Natural killer cell (primary cell): Measurements from ENCODE around the gene SOX11. TPM values are rescaled to one million over a fixed set of nuclear protein-coding genes. Genes with fewer than 3 reads are reported as not detected.

ENCODE experiments used
- ATAC-seq, 3 donors: fragments of 150-1000 bp in 2 of 3; fragments of 200-7000 bp in 1 of 3; cut with Tn5 transposase; 1 replicate in 1 of 3; 2 replicates in 2 of 3; pipeline ENCODE4 v1.10.0; 2021; ENCODE audit warnings: mild to moderate bottlenecking in 2 of 3, moderate library complexity in 2 of 3
- DNase-seq, 2 donors: peaks; one replicate each; pipeline versions ENCODE4 v3.0.0 to v3.0.0-alpha.2; 2013 to 2021; ENCODE audit warnings: mixed read lengths in 1 of 2
- H3K27ac ChIP-seq: one replicate; pipeline ENCODE4 v1.5.1; 2013; ENCODE audit warnings: mild to moderate bottlenecking, low read length
- H3K27me3 ChIP-seq: one replicate; pipeline ENCODE4 v1.6.1; 2013; ENCODE audit warnings: low read length; ENCODE audit not compliant: control insufficient read depth, insufficient read depth
- H3K36me3 ChIP-seq: one replicate; pipeline ENCODE4 v1.6.1; 2013; ENCODE audit warnings: low read length; ENCODE audit not compliant: control insufficient read depth, insufficient read depth
- H3K4me1 ChIP-seq: one replicate; pipeline ENCODE4 v1.6.1; 2013; ENCODE audit warnings: low read length; ENCODE audit not compliant: control insufficient read depth, insufficient read depth
- H3K4me3 ChIP-seq: one replicate; pipeline ENCODE4 v1.5.1; 2013; ENCODE audit warnings: low read length
- H3K9me3 ChIP-seq: one replicate; pipeline ENCODE4 v1.6.1; 2013; ENCODE audit warnings: low read length; ENCODE audit not compliant: control insufficient read depth, insufficient read depth
- H3K27ac Mint-ChIP-seq, 2 donors: one replicate each; pipeline ENCODE4 v1.8.0; 2022; ENCODE audit warnings: mild to moderate bottlenecking in 2 of 2, mixed read lengths in 2 of 2, moderate library complexity in 1 of 2
- H3K27me3 Mint-ChIP-seq, 2 donors: one replicate each; pipeline ENCODE4 v1.8.0; 2022; ENCODE audit warnings: low read depth in 2 of 2, mixed read lengths in 2 of 2
- H3K36me3 Mint-ChIP-seq: one replicate; pipeline ENCODE4 v1.8.0; 2022; ENCODE audit warnings: mixed read lengths
- H3K4me1 Mint-ChIP-seq, 2 donors: one replicate each; pipeline ENCODE4 v1.8.0; 2022; ENCODE audit warnings: mixed read lengths in 2 of 2
- H3K4me3 Mint-ChIP-seq: one replicate; pipeline ENCODE4 v1.8.0; 2022; ENCODE audit warnings: mild to moderate bottlenecking, moderate library complexity, mixed read lengths
- H3K9me3 Mint-ChIP-seq, 2 donors: one replicate each; pipeline ENCODE4 v1.8.0; 2022; ENCODE audit warnings: mixed read lengths in 2 of 2
- WGBS: methylation state at CpG from one replicate; pipeline ENCODE4 v1.1.7; 2013; ENCODE audit warnings: missing lambda C conversion rate; ENCODE audit not compliant: insufficient coverage; 5-methylcytosine and 5-hydroxymethylcytosine counted together
- intact Hi-C: fragments of 100-400 bp; cut with micrococcal nuclease; formaldehyde crosslinking; loops from one replicate; pipeline ENCODE4 v1.14.2; 2022
- total RNA-seq, 4 donors: library from RNA; stranded (reverse); fragments of 120-200 nt in 1 of 4; gene quantifications; one replicate each; pipeline versions ENCODE4 v1.2.3 to v1.2.4, GENCODE V29; 2013 to 2022
- TF ChIP-seq, protein P1 (sequence below): fragments of 200-600 bp; IDR thresholded peaks from one replicate; pipeline ENCODE4 v1.8.0; 2022; ENCODE audit warnings: antibody characterized with exemption

SOX11 gene
- total RNA-seq, 3 donors from 2014 or later (not counting 1 experiment from before 2014, with no cell fraction given): not detected

DNA sequence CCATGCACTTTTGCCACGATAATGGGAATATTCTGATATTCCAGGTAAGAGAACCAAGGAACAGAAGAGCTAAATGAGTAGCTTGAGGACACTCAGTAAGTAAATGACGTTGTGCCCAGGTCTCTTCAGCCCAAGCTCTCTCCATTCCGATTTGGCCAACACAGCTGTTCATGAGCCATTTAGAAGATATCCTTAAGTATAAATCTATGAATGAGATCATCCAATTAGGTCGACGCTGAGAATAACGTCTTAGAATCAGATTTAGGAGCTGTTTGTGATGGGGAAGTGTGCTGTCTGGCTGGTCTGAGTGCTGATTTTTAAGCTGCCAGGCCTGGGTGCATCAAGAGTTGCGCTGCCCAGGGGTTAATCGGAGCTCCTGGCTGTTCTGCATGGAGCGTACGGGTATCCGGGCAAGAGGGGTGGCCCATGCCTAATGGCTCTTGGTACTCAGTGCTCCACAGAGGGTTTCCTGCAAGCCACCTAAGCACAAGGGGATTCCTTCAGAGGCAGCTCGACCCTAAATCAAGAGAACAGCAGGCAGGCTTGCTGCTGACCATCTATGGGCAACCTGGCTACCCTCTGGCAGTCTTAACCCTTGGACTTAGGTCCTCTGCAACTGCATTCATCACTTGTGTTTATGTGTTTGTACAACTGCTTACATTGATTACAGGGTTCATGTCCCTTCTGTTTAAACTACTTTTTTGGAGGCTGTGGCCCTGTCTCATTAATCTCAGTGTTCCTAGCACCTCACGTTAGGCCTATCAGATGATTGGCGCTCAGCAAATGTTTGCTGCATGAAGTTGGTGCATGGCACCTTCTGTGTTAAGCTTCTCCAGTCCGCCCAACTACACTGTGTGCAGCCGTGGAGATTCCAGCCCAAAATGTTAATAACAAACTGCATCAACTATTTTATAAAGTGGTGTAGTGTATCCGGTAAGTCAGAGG lies 31.9 kb downstream of the SOX11 start:
- ATAC-seq: no peak
- no peaks in the 10 kb centered on the region for H3K4me1 Mint-ChIP-seq
- 90% methylated on average over 16 of the region's 17 CpGs for WGBS

DNA sequence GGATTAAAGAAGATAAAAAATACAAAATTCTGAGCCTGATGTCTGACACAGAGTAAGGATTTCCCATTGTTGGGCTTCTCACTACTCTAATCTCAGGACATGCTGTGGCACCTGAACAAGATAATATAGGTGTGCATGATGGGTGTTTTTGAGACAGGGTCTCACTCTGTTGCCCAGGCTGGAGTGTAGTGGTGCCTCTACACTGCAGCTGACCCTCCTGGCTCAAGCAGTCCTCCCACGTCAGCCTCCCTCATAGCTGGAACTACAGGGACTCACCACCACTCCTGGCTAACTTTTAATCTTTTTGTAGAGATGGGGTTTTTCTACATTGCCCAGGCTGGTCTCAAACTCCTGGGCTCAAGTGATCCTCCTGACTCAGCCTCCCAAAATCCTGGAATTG lies 32.9 kb downstream of the SOX11 start:
- DNase-seq (no peak), ATAC-seq (no peak)
- Mint-ChIP-seq H3K27me3 (no peaks in the 10 kb centered on the region), H3K36me3 (no peaks in the 10 kb centered on the region), H3K9me3 (peaks cover 0 to 6% of the 10 kb centered on the region in 2 donors), H3K4me1 (no peaks in the 10 kb centered on the region), H3K4me3 (no peak overlapping the region), H3K27ac (no peak overlapping the region)
- Histone ChIP-seq H3K27me3 (no peaks in the 10 kb centered on the region), H3K27ac (no peak overlapping the region), H3K9me3 (peaks cover 2% of the 10 kb centered on the region), H3K4me1 (no peaks in the 10 kb centered on the region), H3K4me3 (no peak overlapping the region), H3K36me3 (no peaks in the 10 kb centered on the region)
- no CpG with 5 or more reads among the region's 1 CpG for WGBS
- TF ChIP-seq, protein P1, sequence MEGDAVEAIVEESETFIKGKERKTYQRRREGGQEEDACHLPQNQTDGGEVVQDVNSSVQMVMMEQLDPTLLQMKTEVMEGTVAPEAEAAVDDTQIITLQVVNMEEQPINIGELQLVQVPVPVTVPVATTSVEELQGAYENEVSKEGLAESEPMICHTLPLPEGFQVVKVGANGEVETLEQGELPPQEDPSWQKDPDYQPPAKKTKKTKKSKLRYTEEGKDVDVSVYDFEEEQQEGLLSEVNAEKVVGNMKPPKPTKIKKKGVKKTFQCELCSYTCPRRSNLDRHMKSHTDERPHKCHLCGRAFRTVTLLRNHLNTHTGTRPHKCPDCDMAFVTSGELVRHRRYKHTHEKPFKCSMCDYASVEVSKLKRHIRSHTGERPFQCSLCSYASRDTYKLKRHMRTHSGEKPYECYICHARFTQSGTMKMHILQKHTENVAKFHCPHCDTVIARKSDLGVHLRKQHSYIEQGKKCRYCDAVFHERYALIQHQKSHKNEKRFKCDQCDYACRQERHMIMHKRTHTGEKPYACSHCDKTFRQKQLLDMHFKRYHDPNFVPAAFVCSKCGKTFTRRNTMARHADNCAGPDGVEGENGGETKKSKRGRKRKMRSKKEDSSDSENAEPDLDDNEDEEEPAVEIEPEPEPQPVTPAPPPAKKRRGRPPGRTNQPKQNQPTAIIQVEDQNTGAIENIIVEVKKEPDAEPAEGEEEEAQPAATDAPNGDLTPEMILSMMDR: no peak
- intact Hi-C loops: no loop called here

More for the DNA sequence above, 31.9 kb downstream of the SOX11 start:
- H3K27me3 Mint-ChIP-seq: no peaks in the 10 kb centered on the region
- H3K4me3 Mint-ChIP-seq: no peak overlapping the region
- intact Hi-C loops: no loop called here
- Histone ChIP-seq H3K4me1 (no peaks in the 10 kb centered on the region), H3K4me3 (no peak overlapping the region), H3K27ac (no peak overlapping the region), H3K9me3 (peaks cover 2% of the 10 kb centered on the region), H3K27me3 (no peaks in the 10 kb centered on the region), H3K36me3 (no peaks in the 10 kb centered on the region)
- H3K36me3 Mint-ChIP-seq: no peaks in the 10 kb centered on the region
- TF ChIP-seq, protein P1: no peak
- no peak for DNase-seq
- H3K27ac Mint-ChIP-seq: no peak overlapping the region
- peaks cover 0 to 4% of the 10 kb centered on the region in 2 donors for H3K9me3 Mint-ChIP-seq

DNA sequence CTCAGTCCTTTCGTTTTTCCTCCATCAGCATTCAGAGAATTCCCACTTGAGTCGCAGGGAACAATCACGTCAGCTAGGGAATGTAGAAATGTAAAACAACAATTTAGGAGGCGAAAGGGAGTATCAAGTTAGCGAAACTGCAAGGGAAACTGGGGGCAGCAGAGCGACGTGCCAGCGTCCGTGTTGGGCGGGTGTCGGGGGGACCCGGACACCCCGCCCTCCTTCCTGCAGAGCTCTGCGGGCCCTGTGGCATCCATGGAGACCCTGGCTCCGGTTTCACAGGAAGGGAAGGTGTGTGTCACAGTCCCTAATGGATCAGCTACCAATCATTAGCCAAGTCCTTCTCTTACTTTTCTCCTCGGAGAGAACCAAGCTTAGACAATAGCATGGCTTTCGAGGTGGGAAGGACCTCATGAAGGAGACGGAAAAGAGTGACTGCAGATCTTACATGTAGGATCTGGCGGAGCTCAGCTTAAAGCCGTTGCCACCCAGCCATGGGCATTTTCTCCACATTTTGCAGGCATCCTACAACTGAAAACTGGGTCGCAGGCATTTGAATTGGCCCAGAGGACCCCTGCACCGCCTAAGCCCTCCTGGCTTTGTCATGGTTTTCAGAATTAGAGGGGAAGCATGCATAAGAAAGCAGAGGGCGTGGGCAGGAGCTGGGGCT lies 33.7 kb downstream of the SOX11 start:
- peaks cover 0 to 4% of the 10 kb centered on the region in 2 donors for H3K9me3 Mint-ChIP-seq
- peaks cover 2% of the 10 kb centered on the region for H3K9me3 ChIP-seq
- intact Hi-C loops: no loop called here
- 3% methylated on average over 22 of the region's 23 CpGs for WGBS
- no peaks in the 10 kb centered on the region for H3K4me1 ChIP-seq
- no peak overlapping the region for H3K27ac ChIP-seq
- no peaks in the 10 kb centered on the region for H3K36me3 ChIP-seq
- H3K27me3 Mint-ChIP-seq: no peaks in the 10 kb centered on the region
- H3K4me3 ChIP-seq: no peak overlapping the region
- no peak for ATAC-seq
- TF ChIP-seq, protein P1: no peak
- no peak overlapping the region for H3K4me3 Mint-ChIP-seq
- no peaks in the 10 kb centered on the region for H3K4me1 Mint-ChIP-seq
- H3K27me3 ChIP-seq: no peaks in the 10 kb centered on the region
- no peak for DNase-seq
- H3K36me3 Mint-ChIP-seq: no peaks in the 10 kb centered on the region
- H3K27ac Mint-ChIP-seq: no peak overlapping the region
